SU-DHL-6 (cell line): ENCODE measurements around the gene MKRN1.

Source experiments
- EZH2phosphoT487 ChIP-seq: fragments of 200-600 bp; sonication (generic), shearing (Covaris generic); conservative IDR thresholded peaks from 2 replicates; pipeline ENCODE4 v1.6.1; 2018; ENCODE audit warnings: mild to moderate bottlenecking, antibody characterized with exemption, low read length, moderate library complexity, mixed read lengths
- TF ChIP-seq, protein P1 (sequence below): fragments of 200-600 bp; sonication (generic); IDR thresholded peaks from one replicate; pipeline ENCODE4 v1.5.1; 2017; ENCODE audit warnings: antibody characterized with exemption, mild to moderate bottlenecking, low read length, moderate library complexity; ENCODE audit not compliant: insufficient read depth, poor library complexity, severe bottlenecking

GRCh38 chr7:140519007-140519399, 39.7 kb upstream of the MKRN1 start:
- TF ChIP-seq, protein P1, sequence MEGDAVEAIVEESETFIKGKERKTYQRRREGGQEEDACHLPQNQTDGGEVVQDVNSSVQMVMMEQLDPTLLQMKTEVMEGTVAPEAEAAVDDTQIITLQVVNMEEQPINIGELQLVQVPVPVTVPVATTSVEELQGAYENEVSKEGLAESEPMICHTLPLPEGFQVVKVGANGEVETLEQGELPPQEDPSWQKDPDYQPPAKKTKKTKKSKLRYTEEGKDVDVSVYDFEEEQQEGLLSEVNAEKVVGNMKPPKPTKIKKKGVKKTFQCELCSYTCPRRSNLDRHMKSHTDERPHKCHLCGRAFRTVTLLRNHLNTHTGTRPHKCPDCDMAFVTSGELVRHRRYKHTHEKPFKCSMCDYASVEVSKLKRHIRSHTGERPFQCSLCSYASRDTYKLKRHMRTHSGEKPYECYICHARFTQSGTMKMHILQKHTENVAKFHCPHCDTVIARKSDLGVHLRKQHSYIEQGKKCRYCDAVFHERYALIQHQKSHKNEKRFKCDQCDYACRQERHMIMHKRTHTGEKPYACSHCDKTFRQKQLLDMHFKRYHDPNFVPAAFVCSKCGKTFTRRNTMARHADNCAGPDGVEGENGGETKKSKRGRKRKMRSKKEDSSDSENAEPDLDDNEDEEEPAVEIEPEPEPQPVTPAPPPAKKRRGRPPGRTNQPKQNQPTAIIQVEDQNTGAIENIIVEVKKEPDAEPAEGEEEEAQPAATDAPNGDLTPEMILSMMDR, result no peak
- TF ChIP-seq EZH2phosphoT487, result no peak
